Central memory CD8-positive, alpha-beta T cell (primary cell): ENCODE results near the gene DHRS11.

Source experiments
- ATAC-seq: fragments of 150-1000 bp; cut with Tn5 transposase; replicated peaks from 2 replicates; pipeline ENCODE4 v1.10.0; 2022; ENCODE audit warnings: mild to moderate bottlenecking, moderate FRiP score, moderate number of reproducible peaks; ENCODE audit not compliant: poor library complexity, severe bottlenecking; ENCODE audit errors: extremely low read depth
- DNase-seq, 2 donors: peaks; one replicate each; pipeline ENCODE4 v3.0.0; 2021; ENCODE audit warnings: low spot score in 2 of 2
- H3K27ac Mint-ChIP-seq: one replicate; pipeline ENCODE4 v1.8.0; 2022; ENCODE audit warnings: low read depth, mild to moderate bottlenecking, moderate library complexity, mixed read lengths
- H3K27me3 Mint-ChIP-seq: one replicate; pipeline ENCODE4 v1.8.0; 2022; ENCODE audit warnings: mixed read lengths
- H3K36me3 Mint-ChIP-seq: one replicate; pipeline ENCODE4 v1.8.0; 2022; ENCODE audit warnings: mild to moderate bottlenecking, moderate library complexity, mixed read lengths; ENCODE audit not compliant: insufficient read depth
- H3K4me1 Mint-ChIP-seq: one replicate; pipeline ENCODE4 v1.8.0; 2022; ENCODE audit warnings: mixed read lengths
- H3K4me3 Mint-ChIP-seq: one replicate; pipeline ENCODE4 v1.8.0; 2022; ENCODE audit warnings: mild to moderate bottlenecking, moderate library complexity, mixed read lengths
- H3K9me3 Mint-ChIP-seq: one replicate; pipeline ENCODE4 v1.8.0; 2022; ENCODE audit warnings: mixed read lengths

Gene DHRS11

DNA sequence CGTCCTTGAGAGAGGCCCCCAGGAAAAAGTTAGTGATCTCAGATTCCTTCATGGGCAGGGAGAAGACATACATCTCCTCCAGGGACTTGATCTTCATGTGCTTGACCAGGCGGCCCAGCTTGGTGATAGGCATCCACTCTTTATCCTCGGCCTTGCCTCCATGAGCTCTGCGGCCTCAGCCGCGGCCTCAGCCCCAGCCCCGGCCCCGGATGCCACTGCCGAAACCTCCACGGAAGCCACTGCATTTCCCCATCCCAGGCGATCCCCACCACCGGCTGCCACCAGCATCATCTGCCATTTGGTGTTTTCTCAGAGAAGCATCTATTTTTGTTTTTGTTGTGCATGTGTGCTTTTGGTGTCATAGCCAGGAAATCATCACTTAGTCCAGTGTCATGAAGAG, 16.7 kb upstream of the DHRS11 start:
- no peaks in the 10 kb centered on the region for H3K9me3 Mint-ChIP-seq
- H3K36me3 Mint-ChIP-seq: peaks cover 68% of the 10 kb centered on the region
- ATAC-seq (no peak), DNase-seq (no peak)
- H3K4me3 Mint-ChIP-seq: no peak overlapping the region
- H3K27me3 Mint-ChIP-seq: no peaks in the 10 kb centered on the region
- no peak overlapping the region for H3K27ac Mint-ChIP-seq
- peaks cover 36% of the 10 kb centered on the region for H3K4me1 Mint-ChIP-seq

DNA sequence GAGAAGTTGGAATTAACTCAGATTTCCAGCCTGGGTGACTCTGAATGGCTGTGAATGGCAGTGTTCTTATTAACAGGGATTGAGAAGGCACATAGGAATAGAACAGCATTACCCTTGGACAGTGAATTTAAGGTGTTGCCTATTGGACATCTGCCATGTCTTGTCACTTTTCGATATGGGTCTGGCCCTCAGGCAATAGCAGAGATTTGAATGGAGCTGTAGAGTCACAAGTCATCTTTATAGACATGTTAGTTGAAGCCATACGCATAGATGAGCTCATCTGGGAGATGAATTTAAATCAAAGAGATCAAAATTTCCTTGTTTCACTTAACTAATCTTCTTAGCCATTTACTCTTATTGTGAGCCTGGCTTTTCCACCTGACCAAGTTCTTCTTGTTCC, 14.9 kb upstream of the DHRS11 start:
- Mint-ChIP-seq H3K27ac (no peak overlapping the region), H3K36me3 (peaks cover 69% of the 10 kb centered on the region)

DNA sequence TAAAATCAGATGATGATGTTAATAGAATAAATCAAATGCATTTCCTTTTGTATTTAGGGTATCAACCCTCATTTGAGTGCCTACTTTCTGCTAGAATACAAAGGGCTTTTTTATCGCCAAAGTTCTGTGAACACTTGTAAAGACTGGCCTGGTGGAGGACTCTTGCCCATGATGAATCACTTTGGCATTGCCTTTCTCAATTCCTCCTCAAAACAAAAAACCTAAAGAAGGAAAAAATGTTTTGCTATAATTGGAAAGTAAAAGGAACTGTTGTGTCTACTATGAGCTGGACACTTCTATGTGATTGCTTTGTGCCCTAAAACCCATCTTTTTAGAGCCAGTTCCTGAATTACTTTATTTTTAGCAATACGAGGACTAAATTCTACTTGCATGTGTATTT, 13.0 kb upstream of the DHRS11 start:
- H3K27ac Mint-ChIP-seq: no peak overlapping the region
- peaks cover 22% of the 10 kb centered on the region for H3K4me1 Mint-ChIP-seq
- H3K27me3 Mint-ChIP-seq: no peaks in the 10 kb centered on the region
- peaks cover 69% of the 10 kb centered on the region for H3K36me3 Mint-ChIP-seq
- DNase-seq: no peak
- H3K4me3 Mint-ChIP-seq: no peak overlapping the region
- H3K9me3 Mint-ChIP-seq: no peaks in the 10 kb centered on the region
- no peak for ATAC-seq

More for the DNA sequence above, 14.9 kb upstream of the DHRS11 start:
- H3K9me3 Mint-ChIP-seq: no peaks in the 10 kb centered on the region
- DNase-seq (no peak), ATAC-seq (no peak)
- H3K4me3 Mint-ChIP-seq: no peak overlapping the region
- no peaks in the 10 kb centered on the region for H3K27me3 Mint-ChIP-seq
- H3K4me1 Mint-ChIP-seq: peaks cover 36% of the 10 kb centered on the region

GRCh38 chr17:36583787-36584186, 7.9 kb upstream of the DHRS11 start:
- Mint-ChIP-seq H3K4me3 (no peak overlapping the region), H3K36me3 (peaks cover 86% of the 10 kb centered on the region), H3K4me1 (peaks cover 5% of the 10 kb centered on the region), H3K9me3 (no peaks in the 10 kb centered on the region), H3K27me3 (no peaks in the 10 kb centered on the region), H3K27ac (no peak overlapping the region)
- ATAC-seq (no peak), DNase-seq (no peak)

- no peaks in the 10 kb centered on the region for H3K27me3 Mint-ChIP-seq
- DNase-seq (no peak), ATAC-seq (no peak)
- H3K4me3 Mint-ChIP-seq: no peak overlapping the region
- H3K27ac Mint-ChIP-seq: peak overlapping the region; percentile 77
- no peaks in the 10 kb centered on the region for H3K9me3 Mint-ChIP-seq
- H3K4me1 Mint-ChIP-seq: peaks cover 3% of the 10 kb centered on the region
- H3K36me3 Mint-ChIP-seq: peaks cover 72% of the 10 kb centered on the region
Measured at GRCh38 chr17:36586138-36586537, 5.5 kb upstream of the DHRS11 start.

DNA sequence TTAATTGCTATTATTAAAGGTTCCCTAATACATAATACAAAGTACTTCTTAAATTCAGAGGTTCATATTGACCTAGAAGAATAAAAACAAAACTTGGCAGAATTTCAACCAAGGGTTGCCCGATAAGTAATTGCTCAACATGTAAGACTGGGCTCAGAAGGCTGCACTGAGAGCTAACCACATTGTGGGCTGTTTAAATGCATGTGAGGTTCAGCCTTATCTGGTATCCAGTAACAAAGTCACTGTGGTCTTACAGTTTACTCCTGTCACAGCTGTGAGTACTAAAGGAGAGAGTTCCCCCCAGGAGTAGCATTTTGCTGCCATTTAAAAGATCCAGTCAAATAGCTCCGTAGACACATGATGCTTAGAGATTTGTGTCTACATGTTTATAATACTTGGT, 1.6 kb upstream of the DHRS11 start:
- Mint-ChIP-seq H3K4me3 (peak overlapping the region; percentile 6), H3K9me3 (no peaks in the 10 kb centered on the region), H3K36me3 (peaks cover 41% of the 10 kb centered on the region), H3K27me3 (no peaks in the 10 kb centered on the region), H3K27ac (no peak overlapping the region), H3K4me1 (peaks cover 18% of the 10 kb centered on the region)
- DNase-seq (no peak), ATAC-seq (no peak)

DNA sequence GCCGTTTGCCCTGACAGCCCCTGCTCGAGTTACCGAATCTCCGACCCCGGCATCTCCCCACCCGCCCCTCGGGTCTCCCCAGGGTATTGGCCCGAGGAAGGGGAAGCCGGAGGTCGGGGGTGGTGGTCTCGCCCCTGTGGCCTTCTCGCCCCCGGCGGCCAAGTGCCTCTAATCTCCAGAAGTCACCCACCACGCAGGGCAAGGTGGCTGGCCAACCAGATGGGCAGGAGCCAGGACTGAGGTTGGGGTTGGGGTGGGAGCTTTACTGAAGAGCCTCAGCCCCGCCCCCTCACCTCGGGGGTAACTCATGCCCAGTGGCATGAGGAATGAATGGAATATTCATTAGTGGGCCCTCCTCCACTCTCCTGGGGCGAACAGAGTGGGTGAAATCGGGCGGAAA, 637 bp downstream of the DHRS11 start:
- DNase-seq (no peak), ATAC-seq (no peak)
- no peaks in the 10 kb centered on the region for H3K9me3 Mint-ChIP-seq
- no peaks in the 10 kb centered on the region for H3K27me3 Mint-ChIP-seq
- peaks cover 18% of the 10 kb centered on the region for H3K4me1 Mint-ChIP-seq
- H3K36me3 Mint-ChIP-seq: peaks cover 26% of the 10 kb centered on the region
- peak overlapping the region; percentile 83 for H3K4me3 Mint-ChIP-seq
- H3K27ac Mint-ChIP-seq: no peak overlapping the region

DNA sequence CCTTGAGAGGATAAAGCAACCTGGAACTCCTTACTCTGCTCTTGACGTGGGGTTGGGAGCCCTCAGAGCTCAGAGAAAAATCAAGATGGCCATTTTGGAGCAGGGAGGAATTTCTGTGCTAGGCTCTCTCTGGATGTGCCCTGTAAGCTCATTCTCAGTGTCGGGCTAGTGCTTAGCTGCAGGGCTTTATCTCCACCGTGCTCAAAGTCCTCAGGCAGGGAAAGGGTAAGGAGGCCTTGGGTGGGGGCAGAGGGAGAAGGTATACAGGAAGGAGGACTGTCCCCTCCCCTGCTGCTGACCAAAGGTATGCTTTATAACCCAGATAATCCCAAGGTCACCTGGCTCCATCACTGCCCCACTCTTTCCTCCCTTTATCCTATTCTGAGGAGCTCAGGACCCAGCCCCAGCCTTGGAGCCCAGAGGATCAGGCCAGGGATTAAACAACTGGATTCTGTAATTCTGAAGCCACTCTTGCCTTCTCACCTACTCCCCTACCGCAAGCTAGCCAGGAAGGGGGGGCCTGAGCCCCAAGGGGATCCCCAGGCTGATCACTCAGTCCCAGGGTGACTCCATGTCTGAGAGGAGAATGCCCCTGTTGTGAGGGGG, 1.1 kb downstream of the DHRS11 start:
- H3K27ac Mint-ChIP-seq: no peak overlapping the region
- peaks cover 21% of the 10 kb centered on the region for H3K36me3 Mint-ChIP-seq
- H3K9me3 Mint-ChIP-seq: no peaks in the 10 kb centered on the region
- ATAC-seq (no peak), DNase-seq (no peak)
- H3K27me3 Mint-ChIP-seq: no peaks in the 10 kb centered on the region
- H3K4me1 Mint-ChIP-seq: peaks cover 18% of the 10 kb centered on the region
- H3K4me3 Mint-ChIP-seq: peak overlapping the region; percentile 83

- Mint-ChIP-seq H3K4me1 (peaks cover 18% of the 10 kb centered on the region), H3K27ac (no peak overlapping the region), H3K4me3 (no peak overlapping the region), H3K36me3 (peaks cover 12% of the 10 kb centered on the region), H3K9me3 (no peaks in the 10 kb centered on the region), H3K27me3 (no peaks in the 10 kb centered on the region)
- no peak for ATAC-seq
- DNase-seq: no peak
Measured at GRCh38 chr17:36593656-36594316, 2.1 kb downstream of the DHRS11 start.

GRCh38 chr17:36594626-36595401, 3.1 kb downstream of the DHRS11 start:
- Mint-ChIP-seq H3K4me1 (peaks cover 18% of the 10 kb centered on the region), H3K27me3 (no peaks in the 10 kb centered on the region), H3K4me3 (no peak overlapping the region), H3K27ac (no peak overlapping the region), H3K9me3 (no peaks in the 10 kb centered on the region), H3K36me3 (peaks cover 4% of the 10 kb centered on the region)
- ATAC-seq (no peak), DNase-seq (no peak)

DNA sequence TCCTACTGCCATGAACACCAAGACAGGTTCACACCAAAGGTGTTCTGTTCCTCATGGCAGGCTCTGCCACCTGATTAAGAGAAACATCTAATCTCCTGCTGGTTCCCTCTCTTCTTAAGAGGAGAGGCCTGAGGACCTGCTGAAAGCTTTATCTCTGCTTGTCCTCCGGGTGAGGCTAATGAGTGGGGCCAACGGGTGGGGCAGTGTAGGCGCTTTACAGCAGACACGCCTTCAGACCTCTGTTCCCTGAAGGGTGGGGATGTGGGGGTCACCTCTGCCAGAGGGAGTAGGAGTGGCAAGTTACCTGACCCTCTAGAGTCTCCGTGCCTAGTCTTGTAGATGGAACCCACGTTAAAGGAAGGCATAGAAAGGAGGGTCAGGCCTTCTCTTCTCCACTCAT, 5.5 kb downstream of the DHRS11 start:
- Mint-ChIP-seq H3K9me3 (no peaks in the 10 kb centered on the region), H3K4me1 (peaks cover 23% of the 10 kb centered on the region), H3K27me3 (no peaks in the 10 kb centered on the region), H3K36me3 (peaks cover 8% of the 10 kb centered on the region), H3K4me3 (no peak overlapping the region), H3K27ac (peak overlapping the region; percentile 42)
- no peak for ATAC-seq
- no peak for DNase-seq

DNA sequence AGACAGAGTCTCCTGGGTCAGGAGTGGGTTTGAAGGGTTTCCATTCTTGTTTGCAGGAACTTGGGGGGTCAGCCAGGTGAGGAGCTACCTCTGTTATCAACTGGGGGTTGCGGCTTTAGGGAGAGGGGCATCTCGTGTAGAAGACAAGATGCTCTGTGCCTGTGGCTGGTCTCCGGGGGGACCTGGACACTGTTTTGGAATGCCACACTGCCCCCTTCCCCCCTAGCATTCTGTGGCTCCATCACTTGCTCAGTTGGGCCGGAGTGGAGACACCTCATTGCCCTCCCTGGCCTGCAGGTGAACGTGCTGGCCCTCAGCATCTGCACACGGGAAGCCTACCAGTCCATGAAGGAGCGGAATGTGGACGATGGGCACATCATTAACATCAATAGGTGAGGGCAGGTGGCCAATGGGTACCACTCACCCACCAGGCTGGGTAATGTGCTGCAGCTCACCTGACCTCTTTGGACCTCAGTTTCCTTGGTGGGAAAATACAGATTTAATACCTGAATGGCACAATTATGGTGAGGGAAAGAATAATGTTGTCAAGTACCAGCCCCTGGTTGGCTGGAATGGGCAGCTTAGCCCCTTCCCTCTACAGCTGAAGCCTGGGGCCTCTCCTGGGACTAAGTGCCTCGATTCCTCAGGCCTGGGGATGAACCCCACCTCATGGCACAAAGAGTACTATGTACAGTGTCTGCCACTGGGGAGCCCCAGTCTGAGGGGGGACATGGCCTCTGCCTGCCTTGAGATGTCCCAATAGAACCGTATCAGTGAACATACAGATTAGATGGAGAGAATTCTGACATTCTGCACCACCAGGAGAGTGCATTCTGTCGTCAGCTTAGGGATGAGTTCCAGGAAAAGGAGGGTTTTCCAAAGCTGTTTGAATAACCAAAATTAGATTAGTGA, 6.4 kb downstream of the DHRS11 start:
- DNase-seq: no peak
- no peaks in the 10 kb centered on the region for H3K27me3 Mint-ChIP-seq
- peaks cover 8% of the 10 kb centered on the region for H3K36me3 Mint-ChIP-seq
- no peak overlapping the region for H3K4me3 Mint-ChIP-seq
- H3K9me3 Mint-ChIP-seq: no peaks in the 10 kb centered on the region
- no peak for ATAC-seq
- peak overlapping the region; percentile 42 for H3K27ac Mint-ChIP-seq
- peaks cover 23% of the 10 kb centered on the region for H3K4me1 Mint-ChIP-seq
